ENCODE measurements around the gene CASQ1. TPM values are rescaled to one million over a fixed set of nuclear protein-coding genes. Genes with fewer than 3 reads are reported as not detected.

CASQ1 gene
- total RNA-seq, 3 donors from 2014 or later (not counting 1 experiment from before 2014, with no cell fraction given) = not detected

DNA sequence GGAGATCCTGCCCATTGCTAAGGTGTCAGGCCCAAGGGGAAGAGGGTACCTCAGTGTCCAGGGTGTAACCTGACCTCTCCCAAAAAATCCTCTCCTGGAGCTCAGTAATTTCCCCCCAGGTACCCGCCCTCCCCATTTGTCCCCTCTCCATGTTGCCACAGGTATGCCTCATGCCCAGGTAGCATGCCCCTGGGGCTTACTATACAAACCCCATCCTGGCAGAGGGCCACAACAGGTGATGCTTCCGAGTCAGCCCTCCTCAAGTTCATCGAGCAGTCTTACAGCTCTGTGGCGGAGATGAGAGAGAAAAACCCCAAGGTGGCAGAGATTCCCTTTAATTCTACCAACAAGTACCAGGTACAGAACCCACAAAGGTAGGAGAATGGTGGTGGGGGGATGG is 23.3 kb upstream of the CASQ1 start:
- intact Hi-C loops (cut with micrococcal nuclease) = no loop called here
- DNase-seq (no peak), ATAC-seq (no peak)
- 86% methylated on average over 3 of the region's 4 CpGs for WGBS (ENCODE audit: insufficient coverage)
- no peak overlapping the region for H3K27ac Mint-ChIP-seq
- H3K4me1 Mint-ChIP-seq = peaks cover 20 to 22% of the 10 kb centered on the region in 2 donors
- Histone ChIP-seq H3K36me3 (ENCODE audit: control insufficient read depth, insufficient read depth, low read length) (no peaks in the 10 kb centered on the region), H3K9me3 (ENCODE audit: control insufficient read depth, insufficient read depth, low read length) (no peaks in the 10 kb centered on the region), H3K4me3 (ENCODE audit: low read length) (no peak overlapping the region), H3K4me1 (ENCODE audit: control insufficient read depth, insufficient read depth, low read length) (peaks cover 36% of the 10 kb centered on the region), H3K27ac (ENCODE audit: low read length) (no peak overlapping the region), H3K27me3 (ENCODE audit: control insufficient read depth, insufficient read depth, low read length) (peaks cover 4% of the 10 kb centered on the region)
- H3K36me3 Mint-ChIP-seq = no peaks in the 10 kb centered on the region
- H3K27me3 Mint-ChIP-seq (ENCODE audit: low read depth in 2 of 2) = peaks cover 19 to 21% of the 10 kb centered on the region in 2 donors
- TF ChIP-seq, protein P1, sequence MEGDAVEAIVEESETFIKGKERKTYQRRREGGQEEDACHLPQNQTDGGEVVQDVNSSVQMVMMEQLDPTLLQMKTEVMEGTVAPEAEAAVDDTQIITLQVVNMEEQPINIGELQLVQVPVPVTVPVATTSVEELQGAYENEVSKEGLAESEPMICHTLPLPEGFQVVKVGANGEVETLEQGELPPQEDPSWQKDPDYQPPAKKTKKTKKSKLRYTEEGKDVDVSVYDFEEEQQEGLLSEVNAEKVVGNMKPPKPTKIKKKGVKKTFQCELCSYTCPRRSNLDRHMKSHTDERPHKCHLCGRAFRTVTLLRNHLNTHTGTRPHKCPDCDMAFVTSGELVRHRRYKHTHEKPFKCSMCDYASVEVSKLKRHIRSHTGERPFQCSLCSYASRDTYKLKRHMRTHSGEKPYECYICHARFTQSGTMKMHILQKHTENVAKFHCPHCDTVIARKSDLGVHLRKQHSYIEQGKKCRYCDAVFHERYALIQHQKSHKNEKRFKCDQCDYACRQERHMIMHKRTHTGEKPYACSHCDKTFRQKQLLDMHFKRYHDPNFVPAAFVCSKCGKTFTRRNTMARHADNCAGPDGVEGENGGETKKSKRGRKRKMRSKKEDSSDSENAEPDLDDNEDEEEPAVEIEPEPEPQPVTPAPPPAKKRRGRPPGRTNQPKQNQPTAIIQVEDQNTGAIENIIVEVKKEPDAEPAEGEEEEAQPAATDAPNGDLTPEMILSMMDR (IDR thresholded peaks at IDR 0.05) = no peak
- H3K4me3 Mint-ChIP-seq = no peak overlapping the region
- no peaks in the 10 kb centered on the region for H3K9me3 Mint-ChIP-seq

DNA sequence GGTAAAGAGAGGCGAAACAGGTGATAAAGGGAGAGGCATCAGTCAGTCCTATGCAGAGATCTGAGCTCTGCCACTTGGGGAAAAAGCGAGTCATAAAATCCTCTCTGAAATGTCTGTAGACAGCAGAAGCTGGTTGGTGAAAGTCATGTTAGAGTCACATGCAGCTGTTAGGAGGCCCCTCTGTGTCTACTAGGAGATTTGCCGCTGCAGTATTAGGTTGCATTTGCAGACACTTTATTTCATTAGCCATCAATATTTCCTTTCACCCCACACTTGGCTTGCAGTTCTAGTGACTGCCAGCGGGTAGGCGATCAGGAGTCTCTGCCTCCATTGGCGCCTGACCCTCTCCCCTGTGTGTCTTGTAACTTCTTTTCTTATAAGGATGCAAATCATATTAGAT is 22.8 kb upstream of the CASQ1 start:
- Mint-ChIP-seq H3K9me3 (no peaks in the 10 kb centered on the region), H3K27ac (no peak overlapping the region), H3K4me3 (no peak overlapping the region), H3K4me1 (peaks cover 20 to 22% of the 10 kb centered on the region in 2 donors), H3K36me3 (no peaks in the 10 kb centered on the region), H3K27me3 (ENCODE audit: low read depth in 2 of 2) (peaks cover 21 to 22% of the 10 kb centered on the region in 2 donors)
- Histone ChIP-seq H3K4me3 (ENCODE audit: low read length) (no peak overlapping the region), H3K36me3 (ENCODE audit: control insufficient read depth, insufficient read depth, low read length) (no peaks in the 10 kb centered on the region), H3K27ac (ENCODE audit: low read length) (no peak overlapping the region), H3K27me3 (ENCODE audit: control insufficient read depth, insufficient read depth, low read length) (peaks cover 4% of the 10 kb centered on the region), H3K4me1 (ENCODE audit: control insufficient read depth, insufficient read depth, low read length) (peaks cover 32% of the 10 kb centered on the region), H3K9me3 (ENCODE audit: control insufficient read depth, insufficient read depth, low read length) (no peaks in the 10 kb centered on the region)
- intact Hi-C loops (cut with micrococcal nuclease) = no loop called here
- TF ChIP-seq, protein P1 (IDR thresholded peaks at IDR 0.05) = no peak
- WGBS (ENCODE audit: insufficient coverage) = 96% methylated on average over 6 of the region's 6 CpGs
- DNase-seq = no peak
- ATAC-seq = no peak

DNA sequence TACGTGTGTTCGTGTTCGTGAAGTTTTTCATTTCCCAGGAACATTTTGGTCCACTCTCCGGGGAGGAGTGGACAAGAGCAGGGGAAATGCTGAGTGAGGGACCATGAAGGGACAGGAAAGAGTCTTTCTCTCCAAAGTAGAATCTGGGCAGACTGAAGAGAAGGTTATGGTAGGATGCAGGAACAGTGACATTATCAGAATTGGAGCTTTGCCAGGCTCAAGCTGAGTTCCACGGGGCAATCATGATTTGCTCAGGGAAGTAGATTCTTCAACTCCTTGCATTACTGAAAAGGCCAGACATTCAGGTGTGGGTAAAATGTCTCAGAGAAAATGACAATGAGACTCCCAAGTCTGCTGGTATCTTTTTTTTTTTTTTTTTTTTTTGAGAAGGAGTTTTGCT is 22.4 kb upstream of the CASQ1 start:
- intact Hi-C loops (cut with micrococcal nuclease) = no loop called here
- Mint-ChIP-seq H3K4me3 (no peak overlapping the region), H3K9me3 (no peaks in the 10 kb centered on the region), H3K36me3 (no peaks in the 10 kb centered on the region), H3K27me3 (ENCODE audit: low read depth in 2 of 2) (peaks cover 21 to 22% of the 10 kb centered on the region in 2 donors), H3K27ac (no peak overlapping the region), H3K4me1 (peaks cover 20 to 22% of the 10 kb centered on the region in 2 donors)
- TF ChIP-seq, protein P1 (IDR thresholded peaks at IDR 0.05) = no peak
- no peak overlapping the region for H3K27ac ChIP-seq (ENCODE audit: low read length)
- peaks cover 4% of the 10 kb centered on the region for H3K27me3 ChIP-seq (ENCODE audit: control insufficient read depth, insufficient read depth, low read length)
- no peaks in the 10 kb centered on the region for H3K9me3 ChIP-seq (ENCODE audit: control insufficient read depth, insufficient read depth, low read length)
- H3K4me3 ChIP-seq (ENCODE audit: low read length) = no peak overlapping the region
- H3K36me3 ChIP-seq (ENCODE audit: control insufficient read depth, insufficient read depth, low read length) = no peaks in the 10 kb centered on the region
- DNase-seq (no peak), ATAC-seq (no peak)
- peaks cover 32% of the 10 kb centered on the region for H3K4me1 ChIP-seq (ENCODE audit: control insufficient read depth, insufficient read depth, low read length)
- 81% methylated on average over 4 of the region's 5 CpGs for WGBS (ENCODE audit: insufficient coverage)

Measured in natural killer cell (primary cell).